Smooth muscle cell (in vitro differentiated cells): Measurements from ENCODE around the gene DACT2. TPM values are rescaled to one million over a fixed set of nuclear protein-coding genes. Genes with fewer than 3 reads are reported as not detected.

Source experiments
- DNase-seq: peaks from one replicate; lab custom pipeline; 2025; ENCODE audit not compliant: unreplicated experiment; lab: John Stamatoyannopoulos, UW
- H2AFZ ChIP-seq: fragments of 200-600 bp; sonication (generic); 2 replicates; pipeline ENCODE4 v1.6.0; 2016; ENCODE audit warnings: antibody characterized with exemption, low read depth, mild to moderate bottlenecking
- H3F3A ChIP-seq: fragments of 200-600 bp; sonication (generic); 2 replicates; pipeline ENCODE4 v1.6.0; 2017; ENCODE audit warnings: antibody characterized with exemption, low read depth
- H3K27ac ChIP-seq: fragments of 200-600 bp; sonication (generic); 2 replicates; pipeline ENCODE4 v1.5.1; 2016; ENCODE audit warnings: low read depth, mild to moderate bottlenecking
- H3K27me3 ChIP-seq: fragments of 200-600 bp; sonication (generic); 2 replicates; pipeline ENCODE4 v1.6.1; 2016; ENCODE audit warnings: low read depth, mild to moderate bottlenecking
- H3K36me3 ChIP-seq: fragments of 200-600 bp; sonication (generic); 2 replicates; pipeline ENCODE4 v1.5.1; 2016; ENCODE audit warnings: low read depth
- H3K4me1 ChIP-seq: fragments of 200-600 bp; sonication (generic); 2 replicates; pipeline ENCODE4 v1.5.1; 2016; ENCODE audit warnings: low read depth
- H3K4me2 ChIP-seq: fragments of 200-600 bp; sonication (generic); 2 replicates; pipeline ENCODE4 v1.6.0; 2016; ENCODE audit warnings: mild to moderate bottlenecking
- H3K4me3 ChIP-seq: fragments of 200-600 bp; sonication (generic); 2 replicates; pipeline ENCODE4 v1.5.1; 2016; ENCODE audit warnings: mild to moderate bottlenecking
- H3K79me2 ChIP-seq: fragments of 200-600 bp; sonication (generic); 2 replicates; pipeline ENCODE4 v1.6.0; 2016; ENCODE audit warnings: low read depth, mild to moderate bottlenecking
- H3K9ac ChIP-seq: fragments of 200-600 bp; sonication (generic); 2 replicates; pipeline ENCODE4 v1.6.0; 2016; ENCODE audit warnings: low read depth
- H3K9me3 ChIP-seq: fragments of 200-600 bp; sonication (generic); replicated peaks from 2 replicates; pipeline ENCODE4 v1.5.1; 2016; ENCODE audit warnings: low read depth
- H4K20me1 ChIP-seq: fragments of 200-600 bp; sonication (generic); 2 replicates; pipeline ENCODE4 v1.6.0; 2016; ENCODE audit warnings: low read depth
- WGBS: methylation state at CpG from one replicate; pipeline ENCODE4 v1.1.7; 2016; ENCODE audit warnings: low lambda C conversion rate; 5-methylcytosine and 5-hydroxymethylcytosine counted together
- polyA plus RNA-seq: library from polyadenylated mRNA; unstranded; fragments of >200 nt; fragmentation: Nextera tagmentation; extraction: Ambion mirVana; gene quantifications from 2 replicates; pipeline ENCODE4 v1.2.1, GENCODE V29; 2016
- total RNA-seq: library from RNA; depleted of rRNA; stranded (reverse); fragments of >200 nt; gene quantifications from 2 replicates; pipeline ENCODE4 v1.2.3, GENCODE V29; 2014
- TF ChIP-seq, protein P1 (sequence below): fragments of 200-600 bp; sonication (generic); IDR thresholded peaks from 2 replicates; pipeline ENCODE4 v1.5.1; 2017; ENCODE audit warnings: borderline replicate concordance, mild to moderate bottlenecking, antibody characterized with exemption; ENCODE audit not compliant: insufficient read depth, poor library complexity, severe bottlenecking

Gene DACT2
- 0.18 TPM in 1 of 2 replicates, not detected in the other for total RNA-seq
- polyA plus RNA-seq, result 0.06 and 0.59 TPM in 2 replicates

- peaks cover 5% of the 10 kb centered on the region for H3K9me3 ChIP-seq
- H3K4me2 ChIP-seq, result peak within 1 kb of the TSS; percentile 90
- TF ChIP-seq, protein P1, sequence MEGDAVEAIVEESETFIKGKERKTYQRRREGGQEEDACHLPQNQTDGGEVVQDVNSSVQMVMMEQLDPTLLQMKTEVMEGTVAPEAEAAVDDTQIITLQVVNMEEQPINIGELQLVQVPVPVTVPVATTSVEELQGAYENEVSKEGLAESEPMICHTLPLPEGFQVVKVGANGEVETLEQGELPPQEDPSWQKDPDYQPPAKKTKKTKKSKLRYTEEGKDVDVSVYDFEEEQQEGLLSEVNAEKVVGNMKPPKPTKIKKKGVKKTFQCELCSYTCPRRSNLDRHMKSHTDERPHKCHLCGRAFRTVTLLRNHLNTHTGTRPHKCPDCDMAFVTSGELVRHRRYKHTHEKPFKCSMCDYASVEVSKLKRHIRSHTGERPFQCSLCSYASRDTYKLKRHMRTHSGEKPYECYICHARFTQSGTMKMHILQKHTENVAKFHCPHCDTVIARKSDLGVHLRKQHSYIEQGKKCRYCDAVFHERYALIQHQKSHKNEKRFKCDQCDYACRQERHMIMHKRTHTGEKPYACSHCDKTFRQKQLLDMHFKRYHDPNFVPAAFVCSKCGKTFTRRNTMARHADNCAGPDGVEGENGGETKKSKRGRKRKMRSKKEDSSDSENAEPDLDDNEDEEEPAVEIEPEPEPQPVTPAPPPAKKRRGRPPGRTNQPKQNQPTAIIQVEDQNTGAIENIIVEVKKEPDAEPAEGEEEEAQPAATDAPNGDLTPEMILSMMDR, result no peak
- H3K36me3 ChIP-seq, result no peaks in the 10 kb centered on the region
- H3K27me3 ChIP-seq, result peaks cover 63% of the 10 kb centered on the region
- no peak within 1 kb of the TSS for H2AFZ ChIP-seq
- no peaks in the 10 kb centered on the region for H3F3A ChIP-seq
- no peak for DNase-seq
- H3K79me2 ChIP-seq, result no peaks in the 10 kb centered on the region
- peak within 1 kb of the TSS; percentile 61 for H3K4me3 ChIP-seq
- no peak within 1 kb of the TSS for H3K27ac ChIP-seq
- H3K4me1 ChIP-seq, result peaks cover 6% of the 10 kb centered on the region
- under 1% methylated on average over 47 of the region's 92 CpGs for WGBS
- no peak within 1 kb of the TSS for H3K9ac ChIP-seq
- H4K20me1 ChIP-seq, result no peaks in the 10 kb centered on the region
Observed at GRCh38 chr6:168319279-168320111, at the start of gene DACT2. TSS of gene DACT2 (minus strand) at chr6:168319777. CDS start at chr6:168319633, 144 bp downstream.

DNA sequence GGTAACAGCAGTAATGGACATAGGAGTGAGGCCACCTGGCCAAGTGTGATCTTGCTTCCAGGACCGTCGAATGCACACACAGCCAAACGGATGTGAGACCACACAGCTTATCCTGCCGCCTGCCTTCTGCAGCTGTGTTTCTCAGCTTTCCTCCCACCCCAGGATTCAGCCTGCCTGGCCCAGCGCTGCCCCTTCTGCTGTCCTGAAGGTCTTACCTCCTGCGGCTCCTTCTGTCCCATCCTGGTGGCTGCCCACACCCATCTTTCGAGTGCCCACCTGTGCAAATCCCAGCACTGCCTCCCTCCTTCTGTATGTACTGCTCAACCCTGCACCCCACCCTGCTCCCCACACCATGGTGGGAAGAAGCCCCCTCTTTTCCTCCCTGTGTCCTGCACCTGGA, 49.4 kb upstream of the DACT2 start:
- Histone ChIP-seq H3K27me3 (no peaks in the 10 kb centered on the region), H3K79me2 (no peaks in the 10 kb centered on the region), H2AFZ (no peak overlapping the region)

DNA sequence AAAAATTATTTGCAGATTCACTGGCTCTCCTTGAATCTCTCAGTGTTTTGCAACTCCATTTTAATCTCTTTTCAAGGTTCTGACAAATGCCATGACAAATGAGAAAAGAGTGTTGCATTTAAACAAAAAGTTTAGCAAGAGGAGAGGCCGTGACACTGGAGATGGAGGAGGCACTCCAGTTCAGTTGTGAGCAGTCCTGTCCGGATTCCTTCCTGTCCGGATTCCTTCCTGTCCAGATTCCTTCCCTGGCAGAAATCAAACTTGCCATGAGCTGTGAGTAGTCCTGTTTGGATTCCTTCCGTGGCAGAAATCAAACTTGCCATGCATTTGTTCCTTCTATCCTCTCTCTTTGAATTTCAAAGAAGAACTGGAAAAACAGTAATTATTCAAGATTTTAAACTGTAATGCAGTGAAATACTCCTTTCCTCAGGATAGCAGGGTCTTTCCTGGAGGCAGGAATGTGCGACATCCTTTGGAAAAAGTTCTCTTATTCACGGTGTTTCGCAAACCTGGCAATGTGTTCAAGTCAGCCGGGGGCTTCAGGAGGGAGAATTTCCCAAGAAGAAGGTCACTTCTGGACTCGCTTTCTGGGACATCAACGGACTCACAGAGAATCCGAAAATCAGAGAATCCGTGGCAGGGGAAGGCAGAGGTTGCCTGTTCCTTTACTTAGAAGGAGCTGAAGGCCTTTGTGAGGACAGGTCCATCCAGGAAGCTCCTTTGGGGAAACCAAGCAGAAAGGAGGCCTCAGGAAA, 48.7 kb upstream of the DACT2 start:
- no peak overlapping the region for H3K27ac ChIP-seq
- no peak for DNase-seq
- whole genome bisulfite sequencing, result 76% methylated on average over 12 of the region's 12 CpGs
- H3K4me2 ChIP-seq, result peak overlapping the region; percentile 0
- no peak overlapping the region for H3K9ac ChIP-seq
- H4K20me1 ChIP-seq, result no peaks in the 10 kb centered on the region
- no peaks in the 10 kb centered on the region for H3K79me2 ChIP-seq
- H3K36me3 ChIP-seq, result no peaks in the 10 kb centered on the region
- H3F3A ChIP-seq, result no peaks in the 10 kb centered on the region
- TF ChIP-seq, protein P1, result peak; percentile 13
- no peak overlapping the region for H3K4me3 ChIP-seq
- no peaks in the 10 kb centered on the region for H3K4me1 ChIP-seq
- no peaks in the 10 kb centered on the region for H3K27me3 ChIP-seq
- H3K9me3 ChIP-seq, result no peaks in the 10 kb centered on the region
- no peak overlapping the region for H2AFZ ChIP-seq

More for the DNA sequence above, 49.4 kb upstream of the DACT2 start:
- TF ChIP-seq, protein P1, result no peak
- WGBS, result 96% methylated on average over 7 of the region's 7 CpGs
- no peaks in the 10 kb centered on the region for H3K36me3 ChIP-seq
- no peaks in the 10 kb centered on the region for H3F3A ChIP-seq
- H3K4me1 ChIP-seq, result no peaks in the 10 kb centered on the region
- H3K9me3 ChIP-seq, result no peaks in the 10 kb centered on the region
- no peak overlapping the region for H3K9ac ChIP-seq
- H3K27ac ChIP-seq, result no peak overlapping the region
- H3K4me2 ChIP-seq, result no peak overlapping the region
- DNase-seq, result no peak
- H3K4me3 ChIP-seq, result no peak overlapping the region
- no peaks in the 10 kb centered on the region for H4K20me1 ChIP-seq
